HEK293 (cell line): Measurements from ENCODE around the gene AGAP1.

Source experiments
- CTCF ChIA-PET: fragments of 350-600 bp; formaldehyde crosslinking; extraction: SDS; loops from one replicate; lab custom pipeline; 2021; ENCODE audit warnings: antibody characterized with exemption; lab: Yijun Ruan, JAX
- POLR2A ChIA-PET: fragments of 300-600 bp; formaldehyde crosslinking; extraction: SDS; loops from one replicate; lab custom pipeline; 2020; ENCODE audit warnings: antibody characterized with exemption, inconsistent platforms; lab: Yijun Ruan, JAX
- H3K27ac ChIP-seq: fragments of 200-500 bp; sonication (Bioruptor generic); 2 replicates; pipeline ENCODE4 v1.5.1; 2014; ENCODE audit warnings: low read depth, low read length, control low read depth, inconsistent platforms; ENCODE audit errors: extremely low read depth
- H3K36me3 ChIP-seq, 2 experiments: fragments of 200-500 bp in 1 of 2; sonication (Bioruptor generic) in 1 of 2; 1 replicate in 1 of 2; 2 replicates in 1 of 2; pipeline ENCODE4 v1.5.1; 2014 to 2017; ENCODE audit warnings: inconsistent platforms in 2 of 2, low read length in 2 of 2; ENCODE audit not compliant: control insufficient read depth in 2 of 2, insufficient read depth in 1 of 2
- H3K4me1 ChIP-seq: fragments of 200-500 bp; sonication (Bioruptor generic); 2 replicates; pipeline ENCODE4 v1.5.1; 2014; ENCODE audit warnings: mild to moderate bottlenecking, low read length, inconsistent platforms; ENCODE audit not compliant: control insufficient read depth, insufficient read depth
- H3K4me3 ChIP-seq: 2 replicates; pipeline ENCODE4 v1.5.1; 2011; ENCODE audit warnings: low read depth, mild to moderate bottlenecking, control low read depth, low read length, moderate library complexity
- H3K9me3 ChIP-seq: fragments of 200-500 bp; sonication (Bioruptor generic); 2 replicates; pipeline ENCODE4 v1.5.1; 2014; ENCODE audit warnings: low read depth, low read length, inconsistent platforms; ENCODE audit not compliant: control insufficient read depth, insufficient read depth
- CTCF ChIP-seq: fragments of 450-650 bp; formaldehyde crosslinking; IDR thresholded peaks from 2 replicates; pipeline ENCODE4 v1.5.1; 2016; ENCODE audit warnings: missing biosample characterization, missing genetic modification characterization
- HOXC10 ChIP-seq: sonication (generic); formaldehyde crosslinking; IDR thresholded peaks from 2 replicates; pipeline ENCODE4 v1.8.1; 2023; ENCODE audit warnings: mild to moderate bottlenecking, missing genetic modification reagents
- PBX3 ChIP-seq: sonication (generic); formaldehyde crosslinking; IDR thresholded peaks from 2 replicates; pipeline ENCODE4 v1.8.1; 2022; ENCODE audit warnings: mild to moderate bottlenecking, moderate library complexity, missing genetic modification reagents
- PRDM1 ChIP-seq: fragments of 450-650 bp; formaldehyde crosslinking; IDR thresholded peaks from 2 replicates; pipeline ENCODE4; 2016; ENCODE audit warnings: missing biosample characterization, missing genetic modification characterization
- SP3 ChIP-seq: fragments of 450-650 bp; formaldehyde crosslinking; IDR thresholded peaks from 2 replicates; pipeline ENCODE4 v1.5.1; 2016; ENCODE audit warnings: missing biosample characterization, missing genetic modification characterization
- TSHZ1 ChIP-seq: fragments of 450-650 bp; formaldehyde crosslinking; IDR thresholded peaks from 2 replicates; pipeline ENCODE4 v1.5.1; 2016; ENCODE audit warnings: missing biosample characterization, missing genetic modification characterization, borderline replicate concordance
- ZBTB1 ChIP-seq: fragments of 450-650 bp; formaldehyde crosslinking; IDR thresholded peaks from 2 replicates; pipeline ENCODE4 v1.5.1; 2016; ENCODE audit warnings: missing biosample characterization, missing genetic modification characterization
- ZEB2 ChIP-seq: fragments of 450-650 bp; formaldehyde crosslinking; IDR thresholded peaks from 2 replicates; pipeline ENCODE4 v1.5.1; 2016; ENCODE audit warnings: missing biosample characterization, missing genetic modification characterization
- ZFHX2 ChIP-seq: fragments of 450-650 bp; formaldehyde crosslinking; conservative IDR thresholded peaks from 2 replicates; pipeline ENCODE4 v1.5.1; 2016; ENCODE audit warnings: missing biosample characterization, missing genetic modification characterization
- ZNF132 ChIP-seq: fragments of 450-650 bp; formaldehyde crosslinking; IDR thresholded peaks from 2 replicates; pipeline ENCODE4 v1.5.1; 2017; ENCODE audit warnings: missing biosample characterization, missing genetic modification characterization, borderline replicate concordance
- ZNF274 ChIP-seq, 2 experiments: fragments of 200-500 bp in 1 of 2; fragments of 450-650 bp in 1 of 2; sonication (Bioruptor generic) in 1 of 2; formaldehyde crosslinking in 1 of 2; IDR thresholded peaks; 2 replicates each; pipeline versions ENCODE4 v1.5.1 to v1.6.1; 2014 to 2016; ENCODE audit warnings: borderline replicate concordance in 1 of 2, inconsistent platforms in 1 of 2, low read length in 1 of 2, missing biosample characterization in 1 of 2, missing genetic modification characterization in 1 of 2
- ZNF292 ChIP-seq: fragments of 450-650 bp; formaldehyde crosslinking; IDR thresholded peaks from 2 replicates; pipeline ENCODE4 v1.5.1; 2016; ENCODE audit warnings: low read depth, missing biosample characterization, missing genetic modification characterization, borderline replicate concordance
- ZNF350 ChIP-seq: fragments of 450-650 bp; formaldehyde crosslinking; IDR thresholded peaks from 2 replicates; pipeline ENCODE4 v1.5.0; 2017; ENCODE audit warnings: missing biosample characterization, mild to moderate bottlenecking, missing genetic modification characterization
- ZNF488 ChIP-seq: fragments of 450-650 bp; formaldehyde crosslinking; IDR thresholded peaks from 2 replicates; pipeline ENCODE4 v1.5.1; 2016; ENCODE audit warnings: missing biosample characterization, missing genetic modification characterization
- ZNF513 ChIP-seq: fragments of 450-650 bp; IDR thresholded peaks from 2 replicates; pipeline ENCODE4 v1.5.1; 2018; ENCODE audit warnings: missing biosample characterization, missing genetic modification characterization
- ZNF623 ChIP-seq: fragments of 450-650 bp; formaldehyde crosslinking; IDR thresholded peaks from 2 replicates; pipeline ENCODE4 v1.5.1; 2016; ENCODE audit warnings: missing biosample characterization, missing genetic modification characterization
- ZNF664 ChIP-seq: fragments of 450-650 bp; formaldehyde crosslinking; IDR thresholded peaks from 2 replicates; pipeline ENCODE4 v1.5.1; 2016; ENCODE audit warnings: missing biosample characterization, missing genetic modification characterization
- ZNF707 ChIP-seq: fragments of 450-650 bp; formaldehyde crosslinking; IDR thresholded peaks from 2 replicates; pipeline ENCODE4 v1.5.1; 2016; ENCODE audit warnings: missing biosample characterization, missing genetic modification characterization
- ZNF76 ChIP-seq: fragments of 450-650 bp; formaldehyde crosslinking; IDR thresholded peaks from 2 replicates; pipeline ENCODE4; 2016; ENCODE audit warnings: low read depth, missing biosample characterization, missing genetic modification characterization, borderline replicate concordance
- ZSCAN18 ChIP-seq: fragments of 450-650 bp; formaldehyde crosslinking; IDR thresholded peaks from 2 replicates; pipeline ENCODE4 v1.5.1; 2016; ENCODE audit warnings: missing biosample characterization, missing genetic modification characterization

The AGAP1 gene

GRCh38 chr2:235749121-235749770, 255.4 kb downstream of the AGAP1 start:
- CTCF ChIA-PET = interaction anchor here (0.6 to 0.9 kb wide), 3 partner anchors 13 to 462 kb away, joined by 3 to 7 read pairs (median 3); no protein-coding TSS in a partner anchor
- Histone ChIP-seq H3K9me3 (no peaks in the 10 kb centered on the region), H3K36me3 (peaks cover 0 to 44% of the 10 kb centered on the region in 2 experiments; a peak in 2 of 3 replicates), H3K27ac (no peak overlapping the region), H3K4me1 (no peaks in the 10 kb centered on the region), H3K4me3 (no peak overlapping the region)
- TF ChIP-seq ZBTB1 (no peak), ZNF350 (no peak), ZFHX2 (no peak), ZNF707 (tag by site-specific recombination) (no peak), ZNF513 (tag by site-specific recombination) (no peak), TSHZ1 (tag by site-specific recombination) (no peak), ZNF292 (tag by site-specific recombination) (no peak), HOXC10 (CRISPR knock-in tag) (no peak), ZNF488 (tag by site-specific recombination) (no peak), SP3 (tag by site-specific recombination) (no peak), ZNF664 (no peak), ZNF623 (tag by site-specific recombination) (no peak), PBX3 (no peak), ZNF274 (IDR thresholded peaks at IDR 0.05; ENCODE audit: low read length) (no peak), ZNF274 (tag by site-specific recombination; IDR thresholded peaks at IDR 0.05; ENCODE audit: borderline replicate concordance) (no peak), CTCF (tag by site-specific recombination) (no peak), ZEB2 (tag by site-specific recombination) (no peak), ZNF132 (no peak), ZSCAN18 (tag by site-specific recombination) (no peak), PRDM1 (tag by site-specific recombination) (no peak), ZNF76 (tag by site-specific recombination) (no peak)
- POLR2A ChIA-PET = no interaction called here
